ENCODE results near the gene DOK6. TPM values are rescaled to one million over a fixed set of nuclear protein-coding genes. Genes with fewer than 3 reads are reported as not detected.

DOK6 gene
- total and polyA plus RNA-seq, 8 donors = 0.15 to 1.3 (median 0.33) TPM

DNA sequence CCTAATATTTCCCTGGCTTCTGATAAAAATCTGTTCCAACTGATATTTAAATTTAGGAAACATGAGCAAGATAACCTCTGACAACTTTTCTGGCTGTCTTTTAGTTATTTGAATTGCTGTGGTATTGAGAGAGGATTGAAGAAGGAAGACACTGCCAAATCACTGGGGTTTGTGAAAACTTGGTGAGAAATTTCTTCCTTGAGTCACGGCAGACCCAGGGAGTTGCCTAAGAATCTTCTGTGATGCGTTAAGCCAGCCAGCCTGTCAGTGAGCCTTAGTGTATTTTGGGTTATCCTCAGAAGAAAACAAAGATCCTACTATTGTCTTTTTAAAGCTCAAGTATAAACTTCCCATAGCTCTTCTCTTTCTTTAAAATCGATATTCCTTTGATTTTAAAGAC lies 17.5 kb upstream of the DOK6 start:
- Histone ChIP-seq H3K27ac (no peak overlapping the region), H3K27me3 (peaks cover 0 to 4% (median 0%) of the 10 kb centered on the region in 4 donors), H3K4me3 (no peak overlapping the region), H3K36me3 (no peaks in the 10 kb centered on the region), H3K4me1 (no peaks in the 10 kb centered on the region), H3K9me3 (no peaks in the 10 kb centered on the region)
- DNase-seq (no peak), ATAC-seq (no peak), FAIRE-seq (no peak)
- intact Hi-C loops (cut with DNase I) = no loop called here
- WGBS, 2 donors = 49 to 56% methylated on average over 3 of the region's 3 CpGs
- TF ChIP-seq, protein P1, sequence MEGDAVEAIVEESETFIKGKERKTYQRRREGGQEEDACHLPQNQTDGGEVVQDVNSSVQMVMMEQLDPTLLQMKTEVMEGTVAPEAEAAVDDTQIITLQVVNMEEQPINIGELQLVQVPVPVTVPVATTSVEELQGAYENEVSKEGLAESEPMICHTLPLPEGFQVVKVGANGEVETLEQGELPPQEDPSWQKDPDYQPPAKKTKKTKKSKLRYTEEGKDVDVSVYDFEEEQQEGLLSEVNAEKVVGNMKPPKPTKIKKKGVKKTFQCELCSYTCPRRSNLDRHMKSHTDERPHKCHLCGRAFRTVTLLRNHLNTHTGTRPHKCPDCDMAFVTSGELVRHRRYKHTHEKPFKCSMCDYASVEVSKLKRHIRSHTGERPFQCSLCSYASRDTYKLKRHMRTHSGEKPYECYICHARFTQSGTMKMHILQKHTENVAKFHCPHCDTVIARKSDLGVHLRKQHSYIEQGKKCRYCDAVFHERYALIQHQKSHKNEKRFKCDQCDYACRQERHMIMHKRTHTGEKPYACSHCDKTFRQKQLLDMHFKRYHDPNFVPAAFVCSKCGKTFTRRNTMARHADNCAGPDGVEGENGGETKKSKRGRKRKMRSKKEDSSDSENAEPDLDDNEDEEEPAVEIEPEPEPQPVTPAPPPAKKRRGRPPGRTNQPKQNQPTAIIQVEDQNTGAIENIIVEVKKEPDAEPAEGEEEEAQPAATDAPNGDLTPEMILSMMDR (IDR thresholded peaks at IDR 0.05) = no peak

- TF ChIP-seq, protein P1 (IDR thresholded peaks at IDR 0.05) = no peak
- no peaks in the 10 kb centered on the region for H3K27me3 ChIP-seq
- DNase-seq (no peak), ATAC-seq (no peak), FAIRE-seq (no peak)
- 41 to 60% methylated on average over 2 of the region's 2 CpGs for WGBS, 2 donors
- peaks cover 0 to 3% (median 0%) of the 10 kb centered on the region in 4 donors for H3K9me3 ChIP-seq
- H3K27ac ChIP-seq = no peak overlapping the region
- intact Hi-C loops (cut with DNase I) = no loop called here
- no peaks in the 10 kb centered on the region for H3K36me3 ChIP-seq
- no peaks in the 10 kb centered on the region for H3K4me1 ChIP-seq
- H3K4me3 ChIP-seq = no peak overlapping the region
Measured at GRCh38 chr18:69387186-69387585, 13.5 kb upstream of the DOK6 start.

- Histone ChIP-seq H3K4me1 (no peaks in the 10 kb centered on the region), H3K36me3 (no peaks in the 10 kb centered on the region), H3K27me3 (peaks cover 0 to under 1% (median 0%) of the 10 kb centered on the region in 4 donors), H3K27ac (no peak overlapping the region), H3K9me3 (peaks cover 0 to 3% (median 0%) of the 10 kb centered on the region in 4 donors), H3K4me3 (no peak overlapping the region)
- ATAC-seq (no peak), DNase-seq (no peak), FAIRE-seq (no peak)
- intact Hi-C loops (cut with DNase I) = no loop called here
- WGBS, 2 donors = 74% methylated on average over 1 of the region's 1 CpG
- TF ChIP-seq, protein P1 (IDR thresholded peaks at IDR 0.05) = no peak
Measured at GRCh38 chr18:69388222-69388621, 12.5 kb upstream of the DOK6 start.

DNA sequence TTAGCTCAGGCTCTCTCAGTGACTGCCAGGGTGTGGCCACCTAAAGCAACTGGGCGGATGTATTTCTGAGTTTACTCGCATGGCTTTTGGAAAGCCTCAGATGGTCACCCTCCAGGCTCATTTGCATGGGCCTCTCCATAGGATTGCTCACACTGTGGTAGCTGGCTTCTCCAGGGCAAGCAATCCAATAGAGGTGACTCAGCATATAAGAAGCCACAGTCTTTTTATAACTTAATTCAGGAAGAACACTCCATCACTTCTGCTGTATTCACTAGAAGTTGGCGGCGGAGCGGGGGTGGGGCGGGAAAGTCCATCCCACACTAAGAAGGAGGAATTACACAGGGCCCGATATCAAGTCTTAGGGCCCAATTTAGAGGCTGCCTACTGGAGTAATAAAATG lies 3.6 kb upstream of the DOK6 start:
- no peak for FAIRE-seq

DNA sequence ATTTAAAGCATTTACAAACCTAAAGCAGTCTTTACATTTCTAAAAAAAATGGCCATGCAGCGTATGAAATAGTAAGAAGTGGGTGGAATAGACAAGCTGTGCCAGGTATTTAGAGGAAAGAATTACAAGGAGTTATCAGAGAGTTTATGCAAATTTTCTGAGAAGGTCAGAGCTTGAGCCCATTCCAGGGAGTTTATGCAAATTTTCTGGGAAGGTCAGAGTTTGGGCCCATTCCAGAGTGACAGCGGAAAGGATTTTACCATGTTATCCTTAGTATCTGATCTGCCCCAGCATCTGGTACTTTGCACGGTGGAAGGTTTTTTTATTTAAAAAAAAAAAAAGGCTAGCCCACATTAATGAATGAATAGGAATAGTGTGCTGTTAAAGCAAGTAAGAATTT lies 1.4 kb upstream of the DOK6 start:
- ATAC-seq (no peak), FAIRE-seq (no peak), DNase-seq (no peak)
- H3K9me3 ChIP-seq = no peaks in the 10 kb centered on the region
- no peak overlapping the region for H3K4me3 ChIP-seq
- H3K36me3 ChIP-seq = no peaks in the 10 kb centered on the region
- H3K4me1 ChIP-seq = peaks cover 0 to 4% (median 0%) of the 10 kb centered on the region in 3 donors
- no peak overlapping the region for H3K27ac ChIP-seq
- H3K27me3 ChIP-seq = peaks cover 0 to 38% (median 0%) of the 10 kb centered on the region in 4 donors
- TF ChIP-seq, protein P1 (IDR thresholded peaks at IDR 0.05) = no peak
- 39 to 52% methylated on average over 3 of the region's 3 CpGs for WGBS, 2 donors
- intact Hi-C loops (cut with DNase I) = no loop called here

More for the DNA sequence above, 3.6 kb upstream of the DOK6 start:
- no peaks in the 10 kb centered on the region for H3K36me3 ChIP-seq
- H3K4me1 ChIP-seq = peaks cover 0 to 4% (median 0%) of the 10 kb centered on the region in 3 donors
- no peaks in the 10 kb centered on the region for H3K9me3 ChIP-seq
- ATAC-seq (no peak), DNase-seq (no peak)
- intact Hi-C loops (cut with DNase I) = no loop called here
- 87 to 94% methylated on average over 7 of the region's 7 CpGs for WGBS, 2 donors
- H3K4me3 ChIP-seq = no peak overlapping the region
- H3K27me3 ChIP-seq = peaks cover 0 to 48% (median 0%) of the 10 kb centered on the region in 4 donors
- no peak overlapping the region for H3K27ac ChIP-seq
- TF ChIP-seq, protein P1 (IDR thresholded peaks at IDR 0.05) = no peak
